SW 1271 (cell line): Measurements from ENCODE around the gene SLC15A1.

ENCODE experiments used
- DNase-seq, 2 experiments: peaks; one replicate each; lab custom pipeline; 2025; lab: John Stamatoyannopoulos, UW

The SLC15A1 gene

DNA sequence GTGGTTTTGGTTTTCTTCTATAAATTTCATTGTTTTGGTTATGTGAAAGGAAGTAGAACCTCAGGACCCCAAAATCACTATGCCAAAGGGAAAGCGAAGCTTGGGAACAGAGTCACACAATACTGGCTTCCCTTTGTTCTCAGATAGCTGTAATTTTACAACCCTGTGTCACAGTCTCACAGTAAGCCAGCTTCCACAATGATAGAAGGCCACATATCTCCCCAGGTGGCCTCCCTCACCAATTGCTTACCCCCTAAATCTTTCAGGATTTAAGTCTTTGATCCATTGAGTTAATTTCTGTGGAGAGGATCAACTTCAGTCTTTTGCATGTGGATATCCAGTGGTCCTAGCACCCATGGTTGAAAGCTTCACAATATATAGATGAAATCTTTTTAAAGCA lies 58.7 kb downstream of the SLC15A1 start:
- no peak for DNase-seq

GRCh38 chr13:98691360-98691759 lies 61.1 kb downstream of the SLC15A1 start:
- DNase-seq: no peak

DNA sequence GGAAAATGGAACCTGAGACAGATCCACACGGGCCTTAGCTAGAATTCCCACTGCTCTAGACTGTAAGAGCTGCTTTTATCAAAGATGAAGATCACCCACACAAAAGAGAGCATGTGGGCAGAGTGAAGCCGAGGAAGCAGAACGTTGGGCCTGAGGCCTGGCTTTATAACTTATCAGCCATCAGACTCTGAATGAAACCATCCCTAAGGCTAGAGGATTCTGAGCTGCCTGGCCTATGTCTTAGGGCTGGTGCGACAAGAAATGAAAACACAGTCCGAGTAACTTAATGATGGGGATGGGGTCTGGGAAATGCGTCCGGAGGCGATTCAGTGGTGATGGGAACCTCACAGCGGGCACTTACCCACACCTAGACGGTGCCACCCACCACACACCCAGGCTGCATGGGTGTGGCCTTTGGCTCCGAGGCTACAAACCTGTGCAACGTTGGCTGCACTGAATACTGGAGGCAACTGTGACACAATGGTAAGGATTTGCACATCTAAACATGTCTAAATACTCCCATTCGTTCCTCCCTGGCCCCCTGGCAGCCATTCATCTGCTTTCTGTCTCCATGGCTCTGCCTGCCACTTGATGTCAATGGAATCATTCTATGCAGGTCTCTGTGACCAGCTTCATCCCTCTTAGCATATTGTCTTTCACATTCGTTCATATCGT lies 62.0 kb downstream of the SLC15A1 start:
- DNase-seq: no peak

DNA sequence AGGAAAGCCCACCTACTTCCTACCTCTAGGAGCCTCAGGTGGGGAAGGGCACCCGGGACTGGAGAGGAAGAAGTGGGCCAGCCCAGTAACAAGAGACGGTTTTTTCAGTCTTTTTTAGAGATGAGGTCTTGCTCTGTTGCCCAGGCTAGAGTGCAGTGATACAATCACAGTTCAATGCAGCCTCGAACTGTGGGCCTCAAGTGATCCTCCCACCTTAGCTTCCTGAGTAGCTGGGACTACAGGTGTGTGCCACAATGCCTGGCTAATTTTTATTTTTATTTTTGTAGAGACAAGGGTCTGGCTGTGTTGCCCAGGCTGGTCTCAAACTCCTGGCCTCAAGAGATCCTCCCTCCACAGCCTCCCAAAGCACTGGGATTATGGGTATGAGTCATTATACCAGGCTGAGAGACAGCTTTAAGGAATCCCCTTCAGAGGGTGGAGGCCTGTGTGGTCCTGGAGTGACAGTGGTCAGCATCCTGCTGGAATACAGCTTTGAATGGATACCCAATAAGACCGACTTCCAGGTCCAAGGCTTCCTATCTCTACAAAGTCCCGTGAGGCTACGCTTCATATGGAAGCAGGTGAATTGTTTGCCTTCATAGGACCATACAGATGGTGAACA lies 63.0 kb downstream of the SLC15A1 start:
- DNase-seq: no peak

GRCh38 chr13:98688373-98688772 lies 64.1 kb downstream of the SLC15A1 start:
- no peak for DNase-seq

- no peak for DNase-seq
Observed at GRCh38 chr13:98687319-98687718, 65.2 kb downstream of the SLC15A1 start.

- DNase-seq: no peak
Observed at GRCh38 chr13:98686270-98686669, 66.2 kb downstream of the SLC15A1 start.

DNA sequence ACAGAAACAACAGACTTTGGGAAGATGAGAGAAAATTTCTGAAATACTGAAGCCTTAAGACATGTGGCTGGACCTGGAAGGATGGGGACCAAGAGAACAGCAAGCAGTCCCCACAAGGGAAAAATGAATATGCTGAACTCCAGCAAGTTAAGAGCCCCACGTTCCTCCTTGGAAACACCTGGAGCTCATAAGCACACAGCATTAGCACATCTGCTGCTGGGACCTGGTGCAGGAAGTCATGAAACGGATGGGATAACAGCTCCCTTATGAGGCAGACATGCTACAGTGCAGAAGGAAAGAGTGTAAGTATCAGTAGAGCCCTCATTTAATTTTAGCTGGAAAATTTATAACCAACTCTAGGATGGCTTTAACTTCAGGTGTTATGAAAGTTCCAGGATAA lies 67.3 kb downstream of the SLC15A1 start:
- no peak for DNase-seq

GRCh38 chr13:98681049-98681448 lies 71.4 kb downstream of the SLC15A1 start:
- no peak for DNase-seq

DNA sequence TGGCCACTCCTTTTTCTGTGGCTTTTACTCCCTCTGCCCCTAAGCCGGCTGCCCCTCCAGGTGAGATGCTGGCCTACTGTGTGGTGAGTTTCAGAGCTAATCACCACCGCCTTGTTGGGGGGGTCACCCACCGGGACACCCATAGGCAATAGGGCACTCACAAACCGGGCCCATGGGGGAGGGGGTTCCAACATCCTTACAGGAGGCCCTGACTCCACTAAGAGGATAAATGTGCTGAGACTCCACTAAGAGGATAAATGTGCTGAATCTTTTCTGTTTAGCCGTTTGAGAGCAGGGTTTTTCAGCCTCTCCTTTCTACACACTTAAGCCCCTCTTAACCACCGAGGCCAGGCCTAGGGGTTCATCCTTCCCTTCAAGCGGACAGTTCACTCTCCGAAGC lies 73.7 kb downstream of the SLC15A1 start:
- DNase-seq: no peak

GRCh38 chr13:98677398-98677797 lies 75.1 kb downstream of the SLC15A1 start:
- DNase-seq: no peak

DNA sequence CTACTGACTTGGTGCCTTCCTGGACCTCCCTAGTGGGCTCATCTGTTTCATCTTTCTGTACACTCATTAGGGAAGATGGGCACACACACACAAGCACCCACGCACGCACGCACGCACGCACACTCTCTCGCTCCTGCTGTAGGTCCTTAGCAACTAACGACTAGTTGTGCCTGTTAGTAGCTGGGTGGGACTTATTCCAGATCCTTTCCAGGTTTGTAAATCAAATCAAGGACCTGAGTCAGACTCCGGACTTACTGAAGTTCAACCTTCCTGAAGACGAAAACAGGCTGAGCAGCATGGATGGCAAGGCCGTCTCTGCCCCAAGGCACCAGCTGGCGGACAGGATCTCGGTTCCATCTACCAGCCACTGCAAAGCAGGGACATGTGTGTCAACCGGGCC lies 76.2 kb downstream of the SLC15A1 start:
- DNase-seq: no peak

DNA sequence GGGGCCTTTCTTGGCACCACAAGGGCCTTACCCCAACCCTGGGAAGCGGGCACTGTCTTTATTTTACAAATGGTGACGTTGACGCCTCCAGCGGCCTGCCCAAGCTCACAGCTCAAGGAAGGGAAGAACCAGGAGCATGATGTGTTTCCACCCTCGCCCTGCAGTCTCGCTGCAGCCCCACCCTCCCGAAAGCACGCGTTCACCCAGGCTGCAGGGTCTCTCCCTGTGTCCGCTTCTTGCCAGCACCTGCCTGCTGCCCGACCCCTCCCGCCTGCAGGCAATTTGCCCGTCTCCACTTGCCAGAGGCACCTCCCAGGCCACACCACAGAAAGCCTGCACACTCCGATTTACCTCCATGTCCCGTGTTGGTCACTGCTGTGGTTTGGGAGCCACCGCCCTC lies 76.6 kb downstream of the SLC15A1 start:
- DNase-seq: no peak

DNA sequence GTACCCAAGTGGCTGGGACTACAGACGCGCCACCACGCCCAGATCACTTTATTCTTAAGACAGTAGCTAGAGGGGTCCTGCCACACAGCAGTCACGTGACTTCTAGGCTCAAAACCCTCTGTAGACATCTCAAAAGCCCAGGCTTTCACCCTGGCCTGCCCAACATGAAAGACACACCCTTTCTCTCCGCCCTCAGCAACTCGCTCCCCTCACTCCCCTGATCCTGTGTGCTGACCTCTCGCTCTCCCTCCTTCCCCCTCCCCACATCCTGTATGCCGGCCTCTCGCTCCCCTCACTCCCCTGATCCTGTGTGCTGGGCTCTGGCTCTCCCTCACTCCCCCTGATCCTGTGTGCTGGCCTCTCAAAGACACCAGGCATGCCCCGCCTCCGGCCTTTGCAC lies 77.4 kb downstream of the SLC15A1 start:
- no peak for DNase-seq

DNA sequence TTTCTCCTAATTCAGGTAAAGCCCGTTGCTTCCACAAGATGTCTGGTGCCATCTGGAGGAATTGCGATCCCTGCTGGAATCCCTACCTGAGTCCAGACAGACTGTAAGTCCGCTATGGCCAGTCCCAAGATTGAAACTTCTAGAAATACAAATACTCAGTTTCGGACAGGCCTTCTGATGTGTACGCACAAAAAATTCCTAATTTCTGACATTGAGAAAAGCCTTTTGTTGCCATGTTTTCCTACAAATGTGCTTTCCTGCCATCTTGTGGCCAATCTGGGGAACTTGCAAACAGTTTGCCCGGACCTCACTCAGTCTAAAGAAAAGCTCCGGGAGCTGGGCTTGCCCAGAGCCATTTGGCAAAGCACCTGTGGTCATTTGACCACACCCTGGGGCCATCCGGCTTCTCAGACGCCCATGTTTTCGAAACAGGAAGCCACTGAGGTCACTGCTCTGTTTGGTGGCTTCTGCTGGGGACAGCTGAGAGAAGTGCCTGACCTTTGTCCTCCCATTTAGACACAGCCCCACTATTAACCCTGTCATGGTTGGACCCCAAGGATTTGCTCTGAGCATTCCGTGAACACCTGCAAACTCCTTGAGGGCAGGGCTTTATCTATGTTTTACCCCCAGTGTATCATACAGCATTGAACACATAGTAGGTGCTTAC lies 79.4 kb downstream of the SLC15A1 start:
- DNase-seq: peak; percentile 64 to 80

DNA sequence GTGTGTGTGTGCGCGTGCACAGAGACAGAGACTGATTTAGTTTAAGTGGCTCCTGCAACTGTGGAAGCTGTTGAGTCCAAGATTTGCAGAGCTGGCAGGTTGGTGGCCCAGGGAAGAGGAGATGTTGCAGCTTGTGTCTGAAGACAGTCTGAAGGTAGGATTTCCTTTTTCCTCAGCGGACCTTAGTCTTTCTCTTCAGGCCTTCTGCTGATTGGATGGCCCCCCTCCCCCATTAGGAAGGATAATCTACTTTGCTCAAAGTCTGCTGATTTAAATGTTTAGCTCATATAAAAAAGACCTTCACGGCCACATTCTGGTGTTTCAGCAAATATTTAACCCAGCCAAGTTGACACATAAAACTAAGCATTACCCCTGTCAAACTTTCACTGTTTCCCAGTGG lies 84.3 kb downstream of the SLC15A1 start:
- DNase-seq: no peak

GRCh38 chr13:98665638-98665995 lies 86.9 kb downstream of the SLC15A1 start:
- no peak for DNase-seq

- DNase-seq: no peak
Observed at GRCh38 chr13:98664924-98665637, 87.4 kb downstream of the SLC15A1 start.

- DNase-seq: no peak
Observed at GRCh38 chr13:98664510-98664909, 88.0 kb downstream of the SLC15A1 start.

- DNase-seq: no peak
Observed at GRCh38 chr13:98664047-98664446, 88.4 kb downstream of the SLC15A1 start.

DNA sequence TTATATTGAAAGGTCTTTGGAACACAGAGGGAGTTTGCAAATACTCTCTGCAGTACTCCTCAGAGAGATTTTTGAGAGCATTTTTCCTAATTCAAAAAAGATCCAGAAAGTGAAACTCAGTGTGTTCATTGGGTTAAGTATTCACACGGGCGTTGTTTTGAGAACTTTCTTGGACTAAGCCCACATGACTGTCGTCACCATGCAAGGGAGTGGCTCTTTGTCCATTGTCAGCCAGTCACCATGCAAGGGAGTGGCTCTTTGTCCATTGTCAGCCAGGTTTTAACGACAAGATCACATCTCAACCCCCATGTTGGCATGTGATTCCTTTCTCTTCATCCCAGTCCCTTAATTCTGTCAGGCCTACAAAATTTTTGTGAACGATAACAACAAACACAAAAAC lies 94.3 kb downstream of the SLC15A1 start:
- DNase-seq: no peak

GRCh38 chr13:98657506-98658085 lies 94.9 kb downstream of the SLC15A1 start:
- no peak for DNase-seq

DNA sequence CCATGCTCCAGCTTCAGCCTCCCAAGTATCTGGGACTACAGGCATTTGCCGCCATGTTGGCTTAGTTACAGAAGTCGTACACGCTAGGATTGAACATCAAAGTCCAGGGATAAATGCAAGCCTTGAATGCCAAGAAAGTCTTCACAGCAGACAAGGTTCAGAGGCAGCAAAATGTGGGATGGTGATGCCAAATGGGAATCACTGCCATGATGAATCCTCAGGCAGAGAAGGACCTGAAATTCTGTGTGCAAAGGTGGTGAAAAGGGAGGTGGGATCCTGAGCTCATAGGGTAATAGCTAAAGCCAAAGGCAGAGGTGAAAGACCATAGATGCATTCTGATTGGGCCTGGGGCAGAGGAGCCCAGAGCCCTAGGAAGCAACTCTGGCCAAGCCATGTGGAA lies 96.2 kb downstream of the SLC15A1 start:
- DNase-seq: no peak
